Measurements from ENCODE around the gene CNTNAP1.

CNTNAP1 gene

DNA sequence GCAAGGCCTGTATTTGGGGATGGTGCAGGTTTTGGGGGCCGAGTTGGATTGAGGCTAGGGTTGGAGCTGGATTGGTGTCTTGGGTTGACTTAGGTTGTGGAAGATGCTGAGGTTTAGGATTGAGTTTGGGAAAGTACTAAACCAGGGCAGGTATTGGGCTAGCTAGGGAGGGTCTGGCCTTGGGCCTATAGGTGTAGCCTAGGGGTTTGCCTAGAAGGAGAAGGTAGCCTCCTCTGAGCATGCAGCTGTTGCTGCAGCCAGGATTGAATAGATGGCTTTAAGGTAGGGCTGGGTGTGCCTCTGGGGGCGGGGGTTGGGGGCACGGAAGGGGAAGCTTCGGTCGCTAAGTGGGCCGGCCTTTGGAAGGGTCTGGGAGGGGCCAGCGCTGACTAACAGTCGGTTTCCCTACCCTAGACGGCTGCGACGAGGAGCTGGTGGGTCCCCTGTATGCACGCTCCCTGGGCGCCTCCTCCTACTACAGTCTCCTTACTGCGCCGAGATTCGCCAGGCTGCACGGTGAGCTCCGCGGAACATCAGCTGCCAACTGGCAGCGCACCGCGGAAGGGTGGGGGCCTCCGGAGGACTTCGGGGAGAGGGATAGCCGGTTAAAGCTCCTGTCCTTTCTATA lies 1.2 kb downstream of the CNTNAP1 start:
- ATAC-seq (replicated peaks; ENCODE audit: extremely low read depth, poor library complexity, severe bottlenecking): no peak
- H3K4me3 Mint-ChIP-seq: peak overlapping the region; percentile 59
- peaks cover 9% of the 10 kb centered on the region for H3K36me3 Mint-ChIP-seq (ENCODE audit: insufficient read depth)
- no peaks in the 10 kb centered on the region for H3K9me3 Mint-ChIP-seq
- DNase-seq (ENCODE audit: low spot score in 2 of 2): no peak
- no peak overlapping the region for H3K27ac Mint-ChIP-seq (ENCODE audit: low read depth)
- H3K4me1 Mint-ChIP-seq: peaks cover 44% of the 10 kb centered on the region
- peaks cover 34% of the 10 kb centered on the region for H3K27me3 Mint-ChIP-seq

DNA sequence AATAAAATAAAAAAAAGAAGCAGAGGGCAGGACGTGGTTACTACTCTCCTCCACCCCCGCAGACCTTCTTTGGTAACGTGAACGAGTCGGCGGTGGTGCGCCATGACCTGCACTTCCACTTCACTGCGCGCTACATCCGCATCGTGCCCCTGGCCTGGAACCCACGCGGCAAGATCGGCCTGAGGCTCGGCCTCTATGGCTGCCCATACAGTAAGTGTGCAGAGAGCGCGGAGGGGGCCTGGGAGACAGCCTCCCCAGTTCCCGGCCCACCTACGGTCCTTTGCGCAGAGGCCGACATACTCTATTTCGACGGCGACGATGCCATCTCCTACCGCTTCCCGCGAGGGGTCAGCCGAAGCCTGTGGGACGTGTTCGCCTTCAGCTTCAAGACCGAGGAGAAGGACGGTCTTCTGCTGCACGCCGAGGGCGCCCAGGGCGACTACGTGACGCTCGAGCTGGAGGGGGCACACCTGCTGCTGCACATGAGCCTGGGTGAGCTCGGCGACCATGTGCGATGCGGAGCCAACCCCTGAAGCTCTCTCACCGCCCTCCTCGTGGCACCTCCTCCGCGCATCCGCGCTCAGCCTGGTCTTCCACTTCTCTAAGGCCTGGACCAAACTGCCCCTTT lies 2.7 kb downstream of the CNTNAP1 start:
- Mint-ChIP-seq H3K36me3 (ENCODE audit: insufficient read depth) (peaks cover 11% of the 10 kb centered on the region), H3K4me1 (peaks cover 33% of the 10 kb centered on the region), H3K9me3 (no peaks in the 10 kb centered on the region), H3K27ac (ENCODE audit: low read depth) (no peak overlapping the region), H3K4me3 (no peak overlapping the region), H3K27me3 (peaks cover 34% of the 10 kb centered on the region)
- DNase-seq (ENCODE audit: low spot score in 2 of 2) (no peak), ATAC-seq (replicated peaks; ENCODE audit: extremely low read depth, poor library complexity, severe bottlenecking) (no peak)

DNA sequence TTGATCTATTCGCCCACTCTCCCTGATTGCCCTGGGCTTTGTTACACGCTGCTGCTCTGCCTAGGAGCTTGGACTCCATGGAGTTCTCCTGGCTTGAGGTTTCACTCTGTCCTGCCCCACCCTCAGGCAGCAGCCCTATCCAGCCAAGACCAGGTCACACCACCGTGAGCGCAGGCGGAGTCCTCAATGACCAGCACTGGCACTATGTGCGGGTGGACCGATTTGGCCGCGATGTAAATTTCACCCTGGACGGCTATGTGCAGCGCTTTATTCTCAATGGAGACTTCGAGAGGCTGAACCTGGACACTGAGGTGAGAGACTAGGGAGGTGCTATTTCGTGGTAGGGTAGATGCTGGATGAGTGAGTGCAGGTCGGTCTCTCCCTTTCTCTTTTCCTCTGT lies 3.5 kb downstream of the CNTNAP1 start:
- Mint-ChIP-seq H3K27me3 (peaks cover 31% of the 10 kb centered on the region), H3K4me3 (no peak overlapping the region), H3K9me3 (no peaks in the 10 kb centered on the region), H3K4me1 (peaks cover 29% of the 10 kb centered on the region), H3K36me3 (ENCODE audit: insufficient read depth) (peaks cover 10% of the 10 kb centered on the region), H3K27ac (ENCODE audit: low read depth) (no peak overlapping the region)
- no peak for DNase-seq (ENCODE audit: low spot score in 2 of 2)
- ATAC-seq (replicated peaks; ENCODE audit: extremely low read depth, poor library complexity, severe bottlenecking): no peak

DNA sequence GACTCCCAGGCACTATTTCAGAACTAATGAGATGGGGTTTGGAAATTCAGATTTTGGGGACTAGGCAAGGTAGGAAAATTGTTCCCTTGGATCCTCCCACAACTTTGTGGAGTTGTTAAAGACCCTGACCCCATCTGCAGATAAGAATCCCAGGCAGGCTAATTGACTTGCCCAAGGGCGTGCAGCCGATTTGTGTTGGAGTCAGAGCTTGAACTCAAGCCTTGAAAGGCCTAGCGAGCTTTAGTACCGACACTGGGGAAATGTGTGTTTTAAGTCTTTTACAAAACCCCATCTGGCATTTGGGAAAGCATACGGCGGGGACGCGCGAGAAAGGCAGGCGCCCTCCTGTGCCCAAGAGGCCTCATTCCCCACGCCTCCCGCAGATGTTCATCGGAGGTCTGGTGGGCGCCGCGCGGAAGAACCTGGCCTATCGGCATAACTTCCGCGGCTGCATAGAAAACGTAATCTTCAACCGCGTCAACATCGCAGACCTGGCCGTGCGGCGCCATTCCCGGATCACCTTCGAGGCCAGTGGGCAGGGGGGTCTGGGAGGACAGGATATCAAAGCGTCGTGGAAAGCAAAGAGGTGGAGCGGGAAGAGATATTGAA lies 4.3 kb downstream of the CNTNAP1 start:
- Mint-ChIP-seq H3K27ac (ENCODE audit: low read depth) (no peak overlapping the region), H3K9me3 (no peaks in the 10 kb centered on the region)

DNA sequence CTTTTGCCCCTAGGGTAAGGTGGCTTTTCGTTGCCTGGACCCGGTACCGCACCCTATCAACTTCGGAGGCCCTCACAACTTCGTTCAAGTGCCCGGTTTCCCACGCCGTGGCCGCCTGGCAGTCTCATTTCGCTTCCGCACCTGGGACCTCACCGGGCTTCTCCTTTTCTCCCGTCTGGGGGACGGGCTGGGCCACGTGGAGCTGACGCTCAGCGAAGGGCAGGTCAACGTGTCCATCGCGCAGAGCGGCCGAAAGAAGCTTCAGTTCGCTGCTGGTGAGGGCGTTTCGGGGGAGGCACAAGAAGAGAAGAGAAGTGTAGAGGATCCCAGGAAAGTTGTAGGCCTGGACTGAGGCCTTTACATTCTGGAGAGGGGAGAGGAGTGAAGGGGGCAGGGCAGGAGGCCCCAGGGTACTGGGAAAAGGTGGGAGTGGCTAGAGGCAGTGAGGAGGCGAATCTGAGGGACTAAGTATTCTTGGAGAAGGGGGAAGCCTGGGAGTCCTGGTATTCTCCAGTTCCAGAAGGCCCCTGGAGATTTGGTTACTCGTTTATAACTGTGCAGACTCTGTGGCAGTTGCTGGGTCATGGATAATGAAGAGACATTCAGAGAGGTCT lies 5.5 kb downstream of the CNTNAP1 start:
- Mint-ChIP-seq H3K27ac (ENCODE audit: low read depth) (no peak overlapping the region), H3K27me3 (peaks cover 11% of the 10 kb centered on the region), H3K4me1 (peaks cover 11% of the 10 kb centered on the region), H3K4me3 (no peak overlapping the region), H3K9me3 (no peaks in the 10 kb centered on the region), H3K36me3 (ENCODE audit: insufficient read depth) (peaks cover 11% of the 10 kb centered on the region)
- DNase-seq (ENCODE audit: low spot score in 2 of 2) (no peak), ATAC-seq (replicated peaks; ENCODE audit: extremely low read depth, poor library complexity, severe bottlenecking) (no peak)

More for the DNA sequence above, 4.3 kb downstream of the CNTNAP1 start:
- peaks cover 10% of the 10 kb centered on the region for H3K36me3 Mint-ChIP-seq (ENCODE audit: insufficient read depth)
- DNase-seq (ENCODE audit: low spot score in 2 of 2) (no peak), ATAC-seq (replicated peaks; ENCODE audit: extremely low read depth, poor library complexity, severe bottlenecking) (no peak)
- H3K4me1 Mint-ChIP-seq: peaks cover 23% of the 10 kb centered on the region
- peaks cover 23% of the 10 kb centered on the region for H3K27me3 Mint-ChIP-seq
- H3K4me3 Mint-ChIP-seq: no peak overlapping the region

DNA sequence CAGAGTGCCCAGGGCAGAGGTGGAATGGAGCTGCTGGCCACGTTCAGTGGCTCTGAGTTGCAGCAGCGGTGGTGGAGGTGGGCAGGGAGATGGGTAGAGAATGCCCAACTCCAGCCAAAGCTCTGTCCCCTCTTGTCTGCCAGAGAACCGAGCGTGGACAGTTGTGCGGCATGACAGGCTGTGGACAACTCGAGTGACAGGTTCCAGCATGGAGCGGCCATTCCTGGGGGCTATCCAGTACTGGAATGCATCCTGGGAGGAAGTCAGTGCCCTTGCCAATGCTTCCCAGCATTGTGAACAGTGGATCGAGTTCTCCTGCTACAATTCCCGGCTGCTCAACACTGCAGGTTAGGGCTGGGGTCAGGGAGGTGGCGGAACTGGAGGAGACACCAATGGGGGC lies 8.3 kb downstream of the CNTNAP1 start:
- no peak for DNase-seq (ENCODE audit: low spot score in 2 of 2)
- H3K4me3 Mint-ChIP-seq: no peak overlapping the region
- no peaks in the 10 kb centered on the region for H3K9me3 Mint-ChIP-seq
- H3K36me3 Mint-ChIP-seq (ENCODE audit: insufficient read depth): peaks cover 10% of the 10 kb centered on the region
- H3K27me3 Mint-ChIP-seq: no peaks in the 10 kb centered on the region
- H3K4me1 Mint-ChIP-seq: no peaks in the 10 kb centered on the region
- H3K27ac Mint-ChIP-seq (ENCODE audit: low read depth): no peak overlapping the region
- ATAC-seq (replicated peaks; ENCODE audit: extremely low read depth, poor library complexity, severe bottlenecking): no peak

DNA sequence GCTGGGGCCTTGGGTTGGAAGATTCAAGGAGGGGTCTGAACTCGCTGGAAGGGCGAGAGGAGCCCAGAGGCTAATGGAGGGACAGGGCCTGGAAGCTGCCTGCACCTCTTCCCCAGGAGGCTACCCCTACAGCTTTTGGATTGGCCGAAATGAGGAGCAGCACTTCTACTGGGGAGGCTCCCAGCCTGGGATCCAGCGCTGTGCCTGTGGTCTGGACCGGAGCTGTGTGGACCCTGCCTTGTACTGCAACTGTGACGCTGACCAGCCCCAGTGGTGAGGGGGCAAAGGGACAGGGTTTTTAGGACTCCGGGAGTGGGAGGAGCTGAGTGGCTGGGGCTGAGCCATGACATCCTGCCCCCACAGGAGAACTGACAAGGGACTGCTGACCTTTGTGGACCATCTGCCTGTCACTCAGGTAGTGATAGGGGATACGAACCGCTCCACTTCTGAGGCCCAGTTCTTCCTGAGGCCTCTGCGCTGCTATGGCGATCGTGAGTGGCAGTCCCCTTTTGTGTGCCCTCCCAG lies 8.8 kb downstream of the CNTNAP1 start:
- Mint-ChIP-seq H3K9me3 (no peaks in the 10 kb centered on the region), H3K27ac (ENCODE audit: low read depth) (no peak overlapping the region), H3K36me3 (ENCODE audit: insufficient read depth) (peaks cover 7% of the 10 kb centered on the region), H3K4me3 (no peak overlapping the region), H3K4me1 (no peaks in the 10 kb centered on the region), H3K27me3 (no peaks in the 10 kb centered on the region)
- DNase-seq (ENCODE audit: low spot score in 2 of 2) (no peak), ATAC-seq (replicated peaks; ENCODE audit: extremely low read depth, poor library complexity, severe bottlenecking) (no peak)

DNA sequence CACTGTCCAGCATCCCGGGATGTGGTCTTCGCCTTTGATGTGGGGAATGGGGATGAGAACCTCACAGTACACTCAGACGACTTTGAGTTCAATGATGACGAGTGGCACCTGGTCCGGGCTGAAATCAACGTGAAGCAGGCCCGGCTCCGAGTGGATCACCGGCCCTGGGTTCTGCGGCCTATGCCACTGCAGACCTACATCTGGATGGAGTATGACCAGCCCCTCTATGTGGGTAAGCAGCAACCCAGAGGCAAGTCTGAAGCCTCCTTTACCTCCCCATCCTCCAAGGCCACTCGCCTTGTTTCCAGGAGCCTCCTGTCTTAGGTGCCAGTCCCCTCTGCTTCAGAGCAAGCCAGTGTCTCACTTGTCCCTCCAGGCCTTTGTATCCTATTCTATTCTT lies 10.2 kb downstream of the CNTNAP1 start:
- DNase-seq (ENCODE audit: low spot score in 2 of 2) (no peak), ATAC-seq (replicated peaks; ENCODE audit: extremely low read depth, poor library complexity, severe bottlenecking) (no peak)
- Mint-ChIP-seq H3K27ac (ENCODE audit: low read depth) (no peak overlapping the region), H3K4me1 (no peaks in the 10 kb centered on the region), H3K27me3 (no peaks in the 10 kb centered on the region), H3K4me3 (no peak overlapping the region), H3K36me3 (ENCODE audit: insufficient read depth) (peaks cover 4% of the 10 kb centered on the region), H3K9me3 (no peaks in the 10 kb centered on the region)

DNA sequence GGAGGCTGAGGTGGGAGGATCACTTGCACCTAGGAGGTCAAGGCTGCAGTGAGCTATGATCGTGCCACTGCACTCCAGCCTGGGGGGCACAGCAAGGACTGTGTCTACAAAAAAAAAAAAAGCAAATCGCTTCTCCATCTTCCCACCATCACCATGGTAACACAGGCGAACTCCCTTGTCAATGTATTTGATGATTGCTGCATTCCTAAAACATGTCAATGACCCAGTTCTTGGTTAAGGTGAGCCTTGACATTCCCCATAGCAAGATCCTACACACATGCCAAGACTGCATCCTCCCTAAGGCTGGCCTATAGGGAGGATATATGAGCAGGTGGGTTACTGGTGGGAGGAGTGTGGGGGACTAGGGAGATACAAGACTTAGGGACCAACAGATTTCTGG lies 12.2 kb downstream of the CNTNAP1 start:
- Mint-ChIP-seq H3K9me3 (no peaks in the 10 kb centered on the region), H3K27ac (ENCODE audit: low read depth) (no peak overlapping the region), H3K27me3 (no peaks in the 10 kb centered on the region), H3K4me1 (no peaks in the 10 kb centered on the region), H3K4me3 (no peak overlapping the region), H3K36me3 (ENCODE audit: insufficient read depth) (peaks cover 5% of the 10 kb centered on the region)
- DNase-seq (ENCODE audit: low spot score in 2 of 2) (no peak), ATAC-seq (replicated peaks; ENCODE audit: extremely low read depth, poor library complexity, severe bottlenecking) (no peak)

DNA sequence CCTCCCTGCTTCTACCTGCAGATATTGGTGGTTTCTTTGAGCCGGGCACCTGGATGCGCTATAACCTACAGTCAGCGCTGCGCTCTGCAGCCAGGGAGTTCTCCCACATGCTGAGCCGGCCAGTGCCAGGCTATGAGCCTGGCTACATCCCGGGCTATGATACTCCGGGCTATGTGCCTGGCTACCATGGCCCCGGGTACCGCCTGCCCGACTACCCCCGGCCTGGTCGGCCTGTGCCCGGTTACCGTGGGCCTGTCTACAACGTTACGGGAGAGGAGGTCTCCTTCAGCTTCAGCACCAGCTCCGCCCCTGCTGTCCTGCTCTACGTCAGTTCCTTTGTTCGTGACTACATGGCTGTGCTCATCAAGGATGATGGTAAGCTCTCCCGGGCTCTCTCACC lies 13.2 kb downstream of the CNTNAP1 start:
- Mint-ChIP-seq H3K27ac (ENCODE audit: low read depth) (no peak overlapping the region), H3K4me1 (no peaks in the 10 kb centered on the region), H3K9me3 (no peaks in the 10 kb centered on the region), H3K27me3 (no peaks in the 10 kb centered on the region), H3K4me3 (no peak overlapping the region), H3K36me3 (ENCODE audit: insufficient read depth) (peaks cover 5% of the 10 kb centered on the region)
- no peak for DNase-seq (ENCODE audit: low spot score in 2 of 2)
- no peak for ATAC-seq (replicated peaks; ENCODE audit: extremely low read depth, poor library complexity, severe bottlenecking)

DNA sequence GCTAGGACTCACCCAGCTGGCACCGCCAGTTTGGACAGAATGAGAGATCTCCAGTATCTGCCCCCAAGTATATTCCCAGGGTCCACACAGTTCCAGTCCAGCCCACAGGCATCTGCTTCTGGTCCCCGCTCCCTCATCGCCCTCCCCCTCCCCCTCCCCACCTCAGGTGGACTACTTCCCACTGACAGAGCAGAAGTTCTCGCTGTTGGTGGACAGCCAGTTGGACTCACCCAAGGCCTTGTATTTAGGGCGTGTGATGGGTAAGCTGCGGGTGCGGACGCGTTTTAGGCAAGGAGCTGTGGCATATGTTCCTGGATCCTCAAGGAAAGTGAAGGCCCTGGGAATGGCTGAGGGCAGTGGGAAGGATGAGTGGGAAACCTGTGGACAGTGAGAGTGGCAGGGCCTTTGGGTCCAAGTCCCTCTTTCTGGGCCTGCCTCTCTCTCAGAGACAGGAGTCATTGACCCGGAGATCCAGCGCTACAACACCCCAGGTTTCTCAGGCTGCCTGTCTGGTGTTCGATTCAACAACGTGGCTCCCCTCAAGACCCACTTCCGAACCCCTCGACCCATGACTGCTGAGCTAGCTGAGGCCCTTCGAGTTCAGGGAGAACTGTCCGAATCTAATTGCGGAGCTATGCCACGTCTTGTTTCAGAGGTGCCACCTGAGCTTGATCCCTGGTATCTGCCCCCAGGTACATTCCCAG lies 14.9 kb downstream of the CNTNAP1 start:
- H3K36me3 Mint-ChIP-seq (ENCODE audit: insufficient read depth): peaks cover 7% of the 10 kb centered on the region
- no peaks in the 10 kb centered on the region for H3K4me1 Mint-ChIP-seq
- ATAC-seq (replicated peaks; ENCODE audit: extremely low read depth, poor library complexity, severe bottlenecking): no peak
- no peak overlapping the region for H3K27ac Mint-ChIP-seq (ENCODE audit: low read depth)
- no peak for DNase-seq (ENCODE audit: low spot score in 2 of 2)
- no peaks in the 10 kb centered on the region for H3K27me3 Mint-ChIP-seq
- H3K4me3 Mint-ChIP-seq: no peak overlapping the region
- no peaks in the 10 kb centered on the region for H3K9me3 Mint-ChIP-seq

DNA sequence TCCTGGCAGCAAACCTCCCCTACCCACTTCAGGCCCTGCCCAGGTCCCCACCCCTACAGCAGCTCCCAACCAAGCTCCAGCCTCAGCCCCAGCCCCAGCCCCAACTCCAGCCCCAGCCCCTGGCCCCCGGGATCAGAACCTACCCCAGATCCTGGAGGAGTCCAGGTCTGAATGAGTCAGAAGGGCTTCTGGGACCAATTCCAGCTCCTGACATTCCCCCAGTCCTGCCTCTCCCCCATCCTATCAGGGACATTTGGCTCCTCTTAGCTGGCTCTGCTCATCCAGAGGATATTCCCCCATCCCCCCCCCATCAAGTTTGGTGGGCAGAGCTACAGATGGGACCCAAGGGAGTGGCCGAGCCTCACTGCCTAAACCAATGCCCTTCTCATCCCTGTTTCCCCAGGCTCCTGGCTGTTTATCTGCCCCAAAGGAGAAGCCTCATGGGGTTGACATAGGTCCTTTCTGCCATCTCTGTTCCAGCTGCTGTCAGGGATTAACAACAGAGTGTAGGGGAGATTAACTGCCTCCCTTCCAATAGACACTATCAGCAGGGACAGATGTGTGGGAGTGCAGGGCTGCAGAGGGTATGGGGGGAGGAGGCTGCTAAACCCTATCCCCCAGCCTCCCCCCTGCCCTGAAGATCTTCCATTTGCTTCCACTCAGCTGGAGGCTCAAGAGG lies 16.5 kb downstream of the CNTNAP1 start:
- no peak for ATAC-seq (replicated peaks; ENCODE audit: extremely low read depth, poor library complexity, severe bottlenecking)
- no peaks in the 10 kb centered on the region for H3K9me3 Mint-ChIP-seq
- H3K27ac Mint-ChIP-seq (ENCODE audit: low read depth): peak overlapping the region; percentile 51
- no peak overlapping the region for H3K4me3 Mint-ChIP-seq
- peaks cover 15% of the 10 kb centered on the region for H3K36me3 Mint-ChIP-seq (ENCODE audit: insufficient read depth)
- H3K4me1 Mint-ChIP-seq: no peaks in the 10 kb centered on the region
- no peak for DNase-seq (ENCODE audit: low spot score in 2 of 2)
- H3K27me3 Mint-ChIP-seq: no peaks in the 10 kb centered on the region

Data from central memory CD8-positive, alpha-beta T cell (primary cell).